ENCODE measurements around the gene FUT8.

Gene FUT8

DNA sequence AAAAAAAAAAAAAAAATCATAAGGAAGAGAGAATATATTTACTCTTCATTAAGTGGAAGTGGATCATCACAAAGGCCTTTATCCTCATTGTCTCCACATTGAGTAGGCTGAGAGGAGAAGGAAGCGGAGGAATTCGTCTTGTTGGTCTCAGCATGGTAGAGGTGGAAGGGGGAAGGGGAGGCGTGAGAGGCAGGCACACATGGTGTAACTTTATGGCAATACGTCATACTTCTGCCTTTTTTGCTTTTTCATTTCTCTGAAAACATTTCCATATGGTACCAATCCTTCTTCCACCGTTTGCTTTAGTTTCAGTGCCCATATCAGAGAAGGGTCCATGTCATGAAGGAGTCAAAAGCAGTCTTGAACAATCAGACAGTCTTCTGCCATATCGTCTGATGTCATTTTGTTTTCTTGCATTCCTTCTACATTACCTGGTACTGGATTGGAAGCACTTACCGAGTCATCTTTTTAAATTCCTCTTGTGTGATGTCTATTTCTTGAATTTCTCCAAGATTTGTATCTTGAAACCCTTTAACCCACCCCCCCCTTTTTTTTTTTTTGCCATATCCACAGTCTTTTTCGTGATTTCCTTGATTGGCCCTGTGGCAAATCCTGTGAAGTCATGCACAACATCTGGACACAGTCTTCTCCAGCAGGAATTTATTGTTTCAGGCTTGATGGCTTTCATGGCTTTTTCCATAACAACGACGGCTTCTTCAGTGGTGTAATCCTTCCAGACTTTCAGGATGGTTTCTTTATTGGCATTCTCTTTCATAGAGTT lies 8.9 kb downstream of the FUT8 start (continued):
- TF ChIP-seq ISL1 (CRISPR knock-in tag; IDR thresholded peaks at IDR 0.05) = peak; percentile 81

DNA sequence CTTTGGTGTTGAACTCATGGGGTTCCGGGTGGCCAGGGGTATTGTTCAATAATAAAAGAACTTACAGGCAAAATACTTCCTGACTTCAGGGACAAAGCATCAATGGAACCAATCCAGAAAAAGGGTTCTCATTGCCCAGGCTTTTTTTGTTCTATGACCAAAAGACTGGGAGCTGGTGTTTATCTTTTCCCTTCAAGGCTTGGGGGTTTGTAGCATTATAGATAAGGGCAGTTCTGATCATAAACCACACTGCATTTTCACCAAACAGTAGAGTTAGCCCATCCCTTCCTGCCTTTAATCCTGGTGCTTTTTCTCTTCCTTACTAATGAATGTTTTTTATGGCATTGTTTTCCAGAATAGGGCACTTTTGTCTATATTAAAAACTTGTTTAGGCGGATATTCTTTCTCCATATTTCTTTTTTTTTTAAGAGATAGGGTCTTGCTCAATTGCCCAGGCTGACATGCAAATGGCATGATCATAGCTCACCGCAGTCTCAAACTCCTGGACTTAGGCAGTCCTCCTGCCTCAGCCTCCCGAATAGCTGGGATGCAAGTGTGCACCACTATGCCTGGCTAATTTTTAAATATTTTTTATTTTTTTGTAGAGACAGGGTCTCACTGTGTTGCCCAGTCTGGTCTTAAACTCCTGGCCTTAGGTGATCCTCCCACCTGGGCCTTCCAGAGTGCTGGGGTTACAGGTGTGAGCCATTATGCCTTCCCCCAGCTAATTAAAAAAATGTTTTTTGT lies 9.7 kb downstream of the FUT8 start:
- TF ChIP-seq ZC3H10 (CRISPR knock-in tag; IDR thresholded peaks at IDR 0.05) (no peak), TCF4 (CRISPR knock-in tag; IDR thresholded peaks at IDR 0.05; ENCODE audit: borderline replicate concordance) (no peak), ARNTL (CRISPR knock-in tag; IDR thresholded peaks at IDR 0.05; ENCODE audit: borderline replicate concordance, low read depth) (no peak), RARB (CRISPR knock-in tag; IDR thresholded peaks at IDR 0.05) (no peak), ZNF70 (CRISPR knock-in tag; IDR thresholded peaks at IDR 0.05) (no peak), SNAI2 (CRISPR knock-in tag; IDR thresholded peaks at IDR 0.05) (no peak), ZNF565 (CRISPR knock-in tag; conservative IDR thresholded peaks at IDR 0.05; ENCODE audit: low read depth) (no peak)
- ATAC-seq = no peak

DNA sequence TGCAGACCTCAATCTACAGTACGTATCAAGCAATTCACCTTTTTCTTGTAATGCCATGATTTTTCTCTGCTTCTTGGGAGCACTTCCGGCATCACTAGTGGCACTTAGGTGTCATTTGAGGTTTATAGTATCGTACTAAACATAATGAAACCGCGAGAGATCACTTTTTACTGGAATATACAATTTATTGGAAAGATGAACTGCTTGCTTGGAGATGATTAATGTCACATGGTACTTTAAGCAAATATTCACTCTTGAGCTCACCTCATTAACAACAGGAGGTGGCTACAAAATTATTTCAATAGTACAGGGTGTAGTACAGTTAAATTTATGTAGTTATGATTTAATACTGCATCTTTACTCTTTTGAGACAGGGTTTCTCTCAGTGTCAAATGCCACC lies 11.5 kb downstream of the FUT8 start:
- TF ChIP-seq CREB5 (CRISPR knock-in tag; IDR thresholded peaks at IDR 0.05; ENCODE audit: low read depth) (no peak), TCF4 (CRISPR knock-in tag; IDR thresholded peaks at IDR 0.05; ENCODE audit: borderline replicate concordance) (no peak), ZFP30 (CRISPR knock-in tag; IDR thresholded peaks at IDR 0.05) (no peak), POU6F1 (CRISPR knock-in tag; IDR thresholded peaks at IDR 0.05; ENCODE audit: borderline replicate concordance, low read depth) (no peak), OSR1 (CRISPR knock-in tag; IDR thresholded peaks at IDR 0.05) (no peak), PPARA (CRISPR knock-in tag; IDR thresholded peaks at IDR 0.05; ENCODE audit: borderline replicate concordance) (no peak), CSDC2 (CRISPR knock-in tag; IDR thresholded peaks at IDR 0.05) (no peak), ZNF70 (CRISPR knock-in tag; IDR thresholded peaks at IDR 0.05) (no peak), ISL1 (CRISPR knock-in tag; IDR thresholded peaks at IDR 0.05) (no peak), RARB (CRISPR knock-in tag; IDR thresholded peaks at IDR 0.05) (no peak), TSHZ2 (CRISPR knock-in tag; IDR thresholded peaks at IDR 0.05) (no peak), BACH2 (CRISPR knock-in tag; IDR thresholded peaks at IDR 0.05; ENCODE audit: borderline replicate concordance) (no peak), ESRRG (CRISPR knock-in tag; IDR thresholded peaks at IDR 0.05) (no peak)
- TF ChIP-seq, protein P1, sequence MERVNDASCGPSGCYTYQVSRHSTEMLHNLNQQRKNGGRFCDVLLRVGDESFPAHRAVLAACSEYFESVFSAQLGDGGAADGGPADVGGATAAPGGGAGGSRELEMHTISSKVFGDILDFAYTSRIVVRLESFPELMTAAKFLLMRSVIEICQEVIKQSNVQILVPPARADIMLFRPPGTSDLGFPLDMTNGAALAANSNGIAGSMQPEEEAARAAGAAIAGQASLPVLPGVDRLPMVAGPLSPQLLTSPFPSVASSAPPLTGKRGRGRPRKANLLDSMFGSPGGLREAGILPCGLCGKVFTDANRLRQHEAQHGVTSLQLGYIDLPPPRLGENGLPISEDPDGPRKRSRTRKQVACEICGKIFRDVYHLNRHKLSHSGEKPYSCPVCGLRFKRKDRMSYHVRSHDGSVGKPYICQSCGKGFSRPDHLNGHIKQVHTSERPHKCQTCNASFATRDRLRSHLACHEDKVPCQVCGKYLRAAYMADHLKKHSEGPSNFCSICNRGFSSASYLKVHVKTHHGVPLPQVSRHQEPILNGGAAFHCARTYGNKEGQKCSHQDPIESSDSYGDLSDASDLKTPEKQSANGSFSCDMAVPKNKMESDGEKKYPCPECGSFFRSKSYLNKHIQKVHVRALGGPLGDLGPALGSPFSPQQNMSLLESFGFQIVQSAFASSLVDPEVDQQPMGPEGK (CRISPR knock-in tag; IDR thresholded peaks at IDR 0.05; ENCODE audit: borderline replicate concordance) = no peak

DNA sequence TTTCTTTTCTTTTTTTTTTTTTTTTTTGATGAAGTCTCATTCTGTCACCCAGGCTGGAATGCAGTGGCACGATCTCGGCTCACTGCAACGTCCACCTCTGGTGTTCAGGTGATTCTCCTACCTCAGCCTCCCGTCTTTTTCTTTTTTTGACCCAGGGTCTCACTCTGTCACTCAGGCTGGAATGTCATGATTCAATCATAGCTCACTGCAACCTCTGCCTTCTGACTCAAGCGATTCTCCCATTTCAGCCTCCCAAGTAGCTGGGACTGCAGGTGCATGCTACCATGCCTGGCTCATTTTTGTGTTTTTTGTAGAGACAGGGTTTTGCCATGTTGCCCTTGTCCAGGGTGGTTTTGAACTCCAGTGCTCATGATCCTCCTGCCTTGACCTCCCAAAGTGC lies 12.0 kb downstream of the FUT8 start:
- TF ChIP-seq GLIS3 (CRISPR knock-in tag; IDR thresholded peaks at IDR 0.05) (no peak), TOX (CRISPR knock-in tag; IDR thresholded peaks at IDR 0.05; ENCODE audit: borderline replicate concordance) (no peak), CSDC2 (CRISPR knock-in tag; IDR thresholded peaks at IDR 0.05) (no peak), ZFP30 (CRISPR knock-in tag; IDR thresholded peaks at IDR 0.05) (no peak), SNAI2 (CRISPR knock-in tag; IDR thresholded peaks at IDR 0.05) (no peak), OSR1 (CRISPR knock-in tag; IDR thresholded peaks at IDR 0.05) (no peak), PPARA (CRISPR knock-in tag; IDR thresholded peaks at IDR 0.05; ENCODE audit: borderline replicate concordance) (no peak), ZC3H10 (CRISPR knock-in tag; IDR thresholded peaks at IDR 0.05) (no peak), TCF4 (CRISPR knock-in tag; IDR thresholded peaks at IDR 0.05; ENCODE audit: borderline replicate concordance) (no peak), RARB (CRISPR knock-in tag; IDR thresholded peaks at IDR 0.05) (no peak), ZNF565 (CRISPR knock-in tag; conservative IDR thresholded peaks at IDR 0.05; ENCODE audit: low read depth) (no peak), ARNTL (CRISPR knock-in tag; IDR thresholded peaks at IDR 0.05; ENCODE audit: borderline replicate concordance, low read depth) (no peak), ISL1 (CRISPR knock-in tag; IDR thresholded peaks at IDR 0.05) (no peak), POU6F1 (CRISPR knock-in tag; IDR thresholded peaks at IDR 0.05; ENCODE audit: borderline replicate concordance, low read depth) (no peak)
- TF ChIP-seq, protein P1 (CRISPR knock-in tag; IDR thresholded peaks at IDR 0.05; ENCODE audit: borderline replicate concordance) = no peak
- no peak for ATAC-seq

More for the DNA sequence above, 11.5 kb downstream of the FUT8 start:
- no peak for ATAC-seq
